Stimulated activated CD8-positive, alpha-beta memory T cell treated with anti-CD3 and anti-CD28 coated beads, Interleukin-7, amount 100 ng/mL, for 24 hours (primary cell): ENCODE results near the gene ZBTB40.

Experiments used
- DNase-seq: peaks from one replicate; pipeline ENCODE4 v3.0.0-alpha.2; 2020; ENCODE audit warnings: low read depth

The ZBTB40 gene

GRCh38 chr1:22507587-22507986 is 55.9 kb downstream of the ZBTB40 start:
- DNase-seq, result no peak

DNA sequence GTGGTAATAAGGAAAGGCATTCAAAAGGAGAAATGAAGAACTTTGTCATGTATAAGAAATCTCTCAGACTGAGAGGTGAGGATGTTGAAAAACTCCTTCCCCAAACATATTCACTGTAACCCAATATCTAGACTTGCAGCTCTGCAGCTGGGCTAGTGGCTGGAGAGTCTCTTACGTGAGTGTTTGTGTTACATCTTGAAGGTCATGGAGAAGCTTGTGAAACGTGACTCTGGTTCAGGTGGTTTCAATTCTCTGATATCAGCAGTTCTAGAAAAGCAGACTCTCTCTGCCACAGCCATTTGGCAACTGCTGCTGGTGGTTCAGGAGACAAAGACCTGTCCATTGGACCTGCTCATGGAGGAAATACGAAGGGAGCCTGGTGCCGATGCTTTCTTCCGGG is 56.7 kb downstream of the ZBTB40 start:
- no peak for DNase-seq

- no peak for DNase-seq
Measured at GRCh38 chr1:22508991-22509390, 57.3 kb downstream of the ZBTB40 start.

GRCh38 chr1:22509815-22510214 is 58.2 kb downstream of the ZBTB40 start:
- DNase-seq, result no peak

GRCh38 chr1:22512873-22513272 is 61.2 kb downstream of the ZBTB40 start:
- no peak for DNase-seq

- no peak for DNase-seq
Measured at GRCh38 chr1:22516906-22517571, 65.4 kb downstream of the ZBTB40 start.

DNA sequence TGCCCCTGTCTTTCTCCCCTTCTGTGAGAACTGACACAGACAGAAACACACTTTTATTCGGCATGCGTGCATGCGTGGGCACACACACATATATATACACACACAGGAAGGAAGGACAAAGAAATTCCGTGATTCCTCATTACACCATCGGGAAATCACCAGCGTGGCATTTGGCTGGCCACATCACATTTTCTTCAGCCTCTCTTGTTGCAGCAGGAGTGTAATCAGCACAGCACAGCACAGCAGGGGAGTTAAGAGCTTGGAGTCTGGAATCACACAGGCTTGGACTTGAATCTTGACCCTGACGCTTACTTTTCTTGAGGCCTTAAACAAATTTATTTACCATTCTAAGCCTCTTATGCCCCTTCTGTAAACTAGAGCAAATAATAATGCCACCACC is 66.3 kb downstream of the ZBTB40 start:
- DNase-seq, result no peak

- DNase-seq, result no peak
Measured at GRCh38 chr1:22518379-22518778, 66.7 kb downstream of the ZBTB40 start.

DNA sequence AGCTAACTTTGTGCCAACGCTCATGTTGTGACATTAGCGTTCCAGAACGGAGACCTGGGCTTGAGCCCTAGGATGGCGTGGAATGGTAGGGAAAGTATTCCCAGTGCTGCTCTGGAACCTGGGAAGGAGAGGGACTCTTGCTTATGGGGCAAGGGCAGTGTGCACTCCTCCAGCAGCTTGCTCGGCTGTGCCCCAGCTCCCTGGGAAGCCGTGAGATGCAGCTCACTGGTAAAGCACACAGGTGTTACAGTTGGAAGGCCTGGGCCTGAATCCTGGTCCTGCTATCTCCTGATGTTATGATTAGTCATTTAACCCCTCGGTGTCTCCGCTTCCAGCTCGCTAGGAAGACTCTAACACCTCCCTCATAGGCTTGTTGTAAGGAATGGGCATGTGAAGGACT is 69.2 kb downstream of the ZBTB40 start:
- DNase-seq, result no peak

DNA sequence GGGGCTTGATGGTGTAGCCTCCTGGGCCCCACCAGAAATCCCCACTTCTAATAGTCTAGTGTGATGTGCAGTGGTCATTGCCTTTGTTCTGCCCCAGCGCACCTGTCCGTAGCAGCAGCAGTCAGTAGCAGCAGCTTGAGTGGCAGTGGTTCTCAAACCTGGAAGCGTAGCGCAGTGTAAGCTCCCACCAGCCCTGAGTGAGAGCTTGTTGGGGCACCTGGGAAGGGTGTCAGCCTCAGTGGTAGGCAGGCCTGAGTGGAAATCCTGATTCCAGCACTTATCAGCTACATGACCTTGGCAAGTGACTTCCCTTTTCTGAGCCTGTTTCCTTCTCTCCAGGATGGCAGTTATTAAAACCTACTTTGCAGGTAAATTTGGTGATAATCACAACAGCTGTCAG is 70.0 kb downstream of the ZBTB40 start:
- DNase-seq, result no peak

DNA sequence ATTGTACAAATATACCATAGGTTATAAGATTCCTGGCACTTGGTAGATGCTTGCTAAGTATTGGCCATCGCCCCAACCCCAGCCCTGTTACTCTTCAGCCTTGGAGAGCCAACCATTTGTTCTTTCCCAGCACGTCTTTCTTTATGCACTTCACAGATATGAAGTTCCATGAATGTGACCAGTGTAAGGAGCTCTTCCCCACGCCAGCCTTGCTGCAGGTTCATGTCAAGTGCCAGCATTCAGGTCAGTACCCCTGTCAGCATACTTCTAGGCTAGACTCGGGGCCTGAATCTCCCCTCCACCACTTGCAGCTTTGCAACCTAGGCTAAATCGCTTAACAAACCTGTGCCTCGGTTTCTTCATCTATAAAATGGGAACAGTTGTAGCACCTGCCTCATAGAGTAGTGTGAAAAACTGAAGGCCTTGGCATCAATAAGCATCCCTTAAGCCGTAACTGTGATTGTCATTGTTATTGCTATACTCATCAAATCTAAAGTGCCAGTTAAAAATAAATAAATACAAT is 70.6 kb downstream of the ZBTB40 start:
- no peak for DNase-seq

DNA sequence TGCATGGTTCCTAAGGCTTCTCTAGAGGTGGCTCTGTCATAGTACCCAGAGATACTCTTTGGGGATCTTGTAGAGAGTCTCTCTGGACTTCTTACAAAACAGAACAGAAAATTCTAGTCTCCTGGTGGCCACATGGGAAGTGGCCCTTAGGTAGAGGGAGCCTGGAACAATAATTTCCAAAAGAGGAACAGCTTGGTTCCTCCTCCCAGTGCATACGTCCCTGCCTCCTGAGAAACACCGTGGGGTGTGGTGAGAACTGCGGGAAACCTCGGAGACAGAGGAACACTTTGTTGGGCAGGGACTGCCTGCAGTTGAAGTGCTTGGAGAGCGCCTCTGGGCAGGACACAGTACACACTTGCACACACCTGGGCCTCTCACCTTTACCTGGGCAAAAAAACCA is 72.8 kb downstream of the ZBTB40 start:
- DNase-seq, result no peak

DNA sequence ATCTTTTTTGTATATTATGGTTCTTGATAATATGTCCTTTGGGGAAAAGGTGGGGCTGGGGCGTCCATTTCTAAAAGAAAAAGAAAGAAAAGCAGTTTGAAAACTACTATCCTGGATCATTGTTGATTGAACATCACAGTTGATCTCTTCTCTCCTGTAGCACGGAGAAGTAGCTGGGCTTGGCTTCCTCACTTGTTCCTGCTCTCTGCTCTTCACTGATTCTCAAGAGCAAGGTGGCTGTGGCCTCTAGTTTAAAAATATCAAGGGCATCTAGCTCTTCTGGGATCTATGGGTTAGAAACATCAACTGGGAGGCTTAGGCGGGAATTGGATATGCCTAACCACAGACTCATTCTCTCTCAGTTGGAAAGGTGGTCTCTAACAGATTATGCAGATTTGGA is 73.6 kb downstream of the ZBTB40 start:
- DNase-seq, result no peak

- DNase-seq, result no peak
Measured at GRCh38 chr1:22525646-22526045, 74.0 kb downstream of the ZBTB40 start.

DNA sequence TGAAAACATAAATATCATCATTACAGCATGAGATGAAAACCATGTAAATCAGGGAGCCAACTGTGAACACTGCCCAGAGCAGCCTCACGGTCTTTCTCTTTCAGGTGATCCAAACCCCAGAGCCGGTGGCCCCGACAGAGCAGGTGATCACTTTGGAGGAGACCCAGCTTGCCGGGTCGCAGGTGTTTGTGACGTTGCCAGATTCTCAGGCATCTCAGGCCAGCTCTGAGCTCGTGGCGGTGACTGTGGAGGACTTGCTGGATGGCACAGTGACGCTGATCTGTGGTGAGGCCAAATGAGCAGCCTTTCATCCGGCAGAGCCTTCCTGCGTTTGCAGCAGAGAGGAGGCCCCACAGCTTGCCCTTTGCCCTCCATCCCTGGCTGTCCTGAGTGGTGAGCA is 74.4 kb downstream of the ZBTB40 start:
- DNase-seq, result no peak

GRCh38 chr1:22526677-22527076 is 75.0 kb downstream of the ZBTB40 start:
- DNase-seq, result no peak

DNA sequence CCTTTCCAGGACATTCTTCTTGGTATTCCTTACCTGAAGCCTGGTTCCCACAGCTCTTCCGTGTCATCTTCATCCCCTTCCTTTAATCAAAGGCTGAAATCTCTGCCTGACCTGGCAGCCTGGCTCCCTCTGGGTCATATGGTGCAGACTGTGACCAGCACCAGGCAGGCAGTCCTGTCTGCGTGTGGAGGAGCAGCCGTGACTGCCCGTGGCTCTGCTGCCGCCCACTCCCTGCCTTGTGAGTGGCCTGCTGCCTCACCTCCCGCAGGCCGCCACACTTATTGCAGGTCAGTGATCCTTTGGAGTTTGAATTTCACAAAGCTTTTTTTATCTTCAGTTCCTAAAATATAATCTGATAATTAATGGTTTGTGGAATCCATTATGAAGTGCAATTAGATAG is 75.5 kb downstream of the ZBTB40 start:
- no peak for DNase-seq

DNA sequence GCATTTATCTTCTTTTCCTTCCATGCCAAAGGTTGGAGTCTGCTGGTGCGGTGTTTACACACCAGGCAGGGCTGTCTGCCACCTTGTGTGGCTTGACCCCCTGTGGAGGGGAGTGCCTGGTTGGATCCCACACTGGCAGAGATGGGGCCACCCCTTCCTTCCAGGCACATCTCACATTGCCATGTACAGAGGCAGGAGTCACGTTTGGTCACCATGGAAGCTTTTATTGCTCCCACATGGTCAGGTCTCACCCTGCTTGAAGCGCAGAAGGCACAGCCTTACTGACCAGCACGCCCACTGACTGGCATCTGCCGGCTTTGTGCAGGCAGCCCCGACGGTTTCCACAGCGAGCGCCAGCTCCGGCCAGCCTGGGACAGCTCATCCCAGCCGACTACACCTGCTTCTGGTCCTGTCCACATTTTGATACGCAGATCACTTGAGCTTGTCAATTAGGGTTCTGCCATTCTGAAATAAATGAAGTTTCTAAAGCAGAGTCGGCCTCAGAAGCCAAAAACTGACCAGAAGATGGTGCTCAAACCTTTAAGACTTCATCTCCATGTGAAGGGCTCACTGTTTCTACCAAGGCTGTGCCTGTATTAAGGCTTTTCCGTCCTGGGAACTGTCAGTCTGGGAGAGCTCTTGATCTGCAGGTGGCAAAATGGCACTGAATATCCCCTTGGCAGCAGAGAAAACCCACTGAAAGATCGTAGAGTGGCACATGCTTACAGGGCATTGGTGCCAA is 76.1 kb downstream of the ZBTB40 start:
- DNase-seq, result no peak

DNA sequence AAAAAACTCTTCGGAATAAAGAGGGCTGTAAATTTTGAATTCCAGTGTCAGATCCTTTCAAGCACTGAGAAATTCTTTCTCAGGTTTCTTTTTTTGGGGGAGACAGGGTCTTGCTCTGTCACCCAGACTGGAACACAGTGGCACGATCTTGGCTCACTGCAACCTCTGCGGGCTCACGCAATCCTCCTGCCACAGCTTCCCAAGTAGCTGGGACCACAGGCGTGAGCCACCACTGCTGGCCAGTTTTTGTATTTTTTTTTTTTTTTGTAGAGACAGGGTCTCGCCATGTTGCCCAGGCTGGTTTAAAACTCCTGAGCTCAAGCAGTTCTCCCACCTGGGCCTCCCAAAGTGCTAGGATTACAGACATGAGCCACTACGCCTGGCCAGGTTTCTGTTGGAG is 76.8 kb downstream of the ZBTB40 start:
- no peak for DNase-seq

GRCh38 chr1:22529901-22530621 is 78.4 kb downstream of the ZBTB40 start:
- DNase-seq, result no peak

- no peak for DNase-seq
Measured at GRCh38 chr1:22530715-22531114, 79.1 kb downstream of the ZBTB40 start.

- no peak for DNase-seq
Measured at GRCh38 chr1:22531251-22531650, 79.6 kb downstream of the ZBTB40 start.
